Pancreas (tissue), 10 donors: ENCODE results near the gene SLCO2B1. TPM values are rescaled to one million over a fixed set of nuclear protein-coding genes. Genes with fewer than 3 reads are reported as not detected.

ENCODE experiments used
- ATAC-seq, 4 donors: fragments of 200-7000 bp; cut with Tn5 transposase; one replicate each; pipeline versions ENCODE4 v1.8.0 to v1.9.1; 2020; ENCODE audit warnings: mild to moderate bottlenecking in 4 of 4, moderate library complexity in 4 of 4
- DNase-seq, 6 donors: peaks; one replicate each; pipeline ENCODE4 v3.0.0-alpha.2; 2020
- FAIRE-seq: peaks from 2 replicates; lab custom pipeline; 2012; peaks lifted over from hg19 to GRCh38; lab: Jason Lieb, UNC
- H3K27ac ChIP-seq, 4 donors: fragments of 200-600 bp; sonication (generic); 1 replicate in 3 of 4; 2 replicates in 1 of 4; pipeline versions ENCODE4 v1.5.0 to v1.8.0; 2020
- H3K27me3 ChIP-seq, 4 donors: fragments of 200-600 bp; one replicate each; pipeline ENCODE4 v1.8.0; 2021
- H3K36me3 ChIP-seq, 3 donors: fragments of 200-600 bp; sonication (generic) in 1 of 3; one replicate each; pipeline versions ENCODE4 v1.5.0 to v1.8.0; 2020 to 2021
- H3K4me1 ChIP-seq, 3 donors: fragments of 200-600 bp; one replicate each; pipeline ENCODE4 v1.8.0; 2021
- H3K4me3 ChIP-seq, 4 donors: fragments of 200-600 bp; sonication (generic) in 2 of 4; one replicate each; pipeline versions ENCODE4 v1.5.0 to v1.8.0; 2020 to 2021
- H3K9me3 ChIP-seq, 4 donors: fragments of 200-600 bp; one replicate each; pipeline ENCODE4 v1.8.0; 2021
- CTCF ChIP-seq, 4 donors: fragments of 200-600 bp; sonication (generic) in 3 of 4; IDR thresholded peaks; one replicate each; pipeline versions ENCODE4 v1.5.0 to v1.8.0; 2021; ENCODE audit warnings: antibody characterized with exemption in 4 of 4
- WGBS, 2 donors: extraction: QIAGEN DNeasy Blood & Tissue Kit; methylation state at CpG; one replicate each; pipeline ENCODE4 v1.1.7; 2013; 5-methylcytosine and 5-hydroxymethylcytosine counted together
- intact Hi-C, 3 donors: fragments of 100-400 bp; cut with DNase I; formaldehyde crosslinking; loops; one replicate each; pipeline versions ENCODE4 v1.11.1 to v1.14.2; 2022
- polyA plus RNA-seq, 2 donors: library from polyadenylated mRNA; stranded (reverse); fragments of 200-250 nt; gene quantifications; one replicate each; pipeline ENCODE4 v1.2.3, GENCODE V29; 2013
- total RNA-seq, 6 donors: library from RNA; stranded (reverse); fragmentation: NEBNext Ultra II Directional in 4 of 6; extraction: Animal tissue kit (Norgen Biotek cat#: 25700) in 4 of 6; gene quantifications; one replicate each; pipeline versions ENCODE4 v1.2.1 to v1.2.4, GENCODE V29; 2021 to 2023
- donor health status: healthy with polysubstance abuse.
- donor health status: DM: no; HTN: no; CAD: no; lungs with moderate emphysema.
- donor health status: DM: no; HTN: no; CAD: no.
- donor health status: control.
- donor health status: control.
- donor health status: Bipolar disorder and iron deficiency.
- donor health status: DM: yes; HTN: yes; CAD: no.
- donor health status: DM: no; HTN: no; CAD: no.
- donor health status: DM: no; HTN: no; CAD: no.
- donor health status: DM: yes; HTN: yes; CAD: no.

SLCO2B1 gene
- total and polyA plus RNA-seq, 8 donors, result 3.6 to 71.4 (median 25.9) TPM

GRCh38 chr11:75249704-75250103, 98.8 kb downstream of the SLCO2B1 start:
- intact Hi-C loops, result loop anchor here in 2 of 3 donors (2.0 to 10.0 kb wide), 4 partner anchors 107 to 315 kb away; no protein-coding TSS in a partner anchor
- Histone ChIP-seq H3K36me3 (no peaks in the 10 kb centered on the region), H3K4me3 (no peak overlapping the region), H3K27me3 (no peaks in the 10 kb centered on the region), H3K27ac (no peak overlapping the region), H3K9me3 (no peaks in the 10 kb centered on the region), H3K4me1 (peaks cover 0 to 3% (median 3%) of the 10 kb centered on the region in 3 donors)
- DNase-seq (peak in 1 of 6 donors; percentile 19), ATAC-seq (no peak), FAIRE-seq (no peak)
- WGBS, 2 donors, result 41 to 48% methylated on average over 3 of the region's 3 CpGs
- no peak for TF ChIP-seq CTCF (IDR thresholded peaks at IDR 0.05)

DNA sequence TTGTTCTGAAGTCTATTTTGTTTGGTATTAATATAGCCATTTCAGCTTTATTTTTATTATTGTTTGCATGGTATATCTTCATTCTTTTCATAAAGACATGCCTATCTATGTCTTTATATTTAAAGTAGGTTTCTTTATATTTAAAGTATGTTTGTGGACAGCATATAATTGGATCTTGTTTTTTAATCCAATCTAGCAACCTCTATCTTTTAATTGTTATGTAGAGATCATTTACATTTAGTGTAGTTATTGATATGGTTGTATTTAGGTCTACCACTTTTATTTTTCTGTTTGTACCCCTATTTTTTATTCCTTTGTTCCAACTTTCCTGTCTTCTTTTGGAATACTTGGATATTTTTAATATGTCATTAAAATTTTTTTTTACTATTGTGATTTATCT, 103.4 kb downstream of the SLCO2B1 start:
- H3K4me1 ChIP-seq, result no peaks in the 10 kb centered on the region
- FAIRE-seq (no peak), DNase-seq (no peak), ATAC-seq (no peak)
- intact Hi-C loops, result no loop called here
- no peaks in the 10 kb centered on the region for H3K36me3 ChIP-seq
- TF ChIP-seq CTCF (IDR thresholded peaks at IDR 0.05), result no peak
- H3K4me3 ChIP-seq, result no peak overlapping the region
- no peaks in the 10 kb centered on the region for H3K27me3 ChIP-seq
- H3K9me3 ChIP-seq, result no peaks in the 10 kb centered on the region
- H3K27ac ChIP-seq, result no peak overlapping the region

Other genes with a start within 250 kb of the SLCO2B1 start
- 10 to 100 TPM in 3 of 6 donors, 1 to 10 TPM in 3; 7.5 to 22.5 (median 9.9) TPM for gene XRRA1, start 202.0 kb upstream of the SLCO2B1 start, total RNA-seq
- gene XRRA1, start 202.0 kb upstream of the SLCO2B1 start, polyA plus RNA-seq, result 1 to 10 TPM; 2.4 to 6.1 TPM
- 100 to 1,000 TPM in 3 of 6 donors, 10 to 100 TPM in 3; 81.0 to 125 (median 103) TPM for gene SPCS2, start 201.8 kb upstream of the SLCO2B1 start, total RNA-seq
- gene SPCS2, start 201.8 kb upstream of the SLCO2B1 start, polyA plus RNA-seq, result 100 to 1,000 TPM in 1 of 2 donors, 10 to 100 TPM in 1; 75.0 to 132 TPM
- 1 to 10 TPM; 3.1 to 7.2 (median 4.0) TPM for gene NEU3, start 162.2 kb upstream of the SLCO2B1 start, total RNA-seq
- gene NEU3, start 162.2 kb upstream of the SLCO2B1 start, polyA plus RNA-seq, result 1 to 10 TPM; 3.8 to 6.2 TPM
- not detected for gene OR2AT4, start 54.2 kb upstream of the SLCO2B1 start, total RNA-seq
- under 1 TPM in 1 of 2 donors, not detected in 1; under 0.01 TPM for gene OR2AT4, start 54.2 kb upstream of the SLCO2B1 start, polyA plus RNA-seq
- gene TPBGL, start 89.7 kb downstream of the SLCO2B1 start, total RNA-seq, result under 1 TPM in 5 of 6 donors, not detected in 1; 0.08 to 0.28 (median 0.12) TPM
- gene TPBGL, start 89.7 kb downstream of the SLCO2B1 start, polyA plus RNA-seq, result under 1 TPM; 0.04 to 0.07 TPM
- gene ARRB1, start 200.6 kb downstream of the SLCO2B1 start, total RNA-seq, result 10 to 100 TPM; 30.3 to 68.1 (median 33.8) TPM
- 10 to 100 TPM in 1 of 2 donors, 1 to 10 TPM in 1; 7.8 to 12.7 TPM for gene ARRB1, start 200.6 kb downstream of the SLCO2B1 start, polyA plus RNA-seq
- 1,000 to 10,000 TPM in 5 of 6 donors, 100 to 1,000 TPM in 1; 824 to 1,938 (median 1,523) TPM for gene RPS3, start 248.4 kb downstream of the SLCO2B1 start, total RNA-seq
- 1,000 to 10,000 TPM; 1,208 to 1,382 TPM for gene RPS3, start 248.4 kb downstream of the SLCO2B1 start, polyA plus RNA-seq